Breast epithelium (tissue), 4 donors: ENCODE measurements around the gene YWHAH. TPM values are rescaled to one million over a fixed set of nuclear protein-coding genes. Genes with fewer than 3 reads are reported as not detected.
"Not testable (repeated sequence)": the region's sequence is repeated elsewhere in the genome, so short reads cannot be mapped to it uniquely, and the experiment has no call there.

Experiments used
- DNase-seq, 2 donors: peaks; one replicate each; pipeline ENCODE4 v3.0.0-alpha.2; 2019; ENCODE audit warnings: low spot score in 2 of 2
- H3K27ac ChIP-seq, 2 donors: fragments of 200-600 bp; sonication (generic) in 1 of 2; one replicate each; pipeline ENCODE4 v1.5.1; 2016 to 2019; ENCODE audit warnings: mild to moderate bottlenecking in 1 of 2
- H3K27me3 ChIP-seq, 2 donors: fragments of 200-600 bp; sonication (generic) in 1 of 2; one replicate each; pipeline versions ENCODE4 v1.5.1 to v1.6.0; 2017 to 2019; ENCODE audit warnings: control low read depth in 1 of 2, mild to moderate bottlenecking in 1 of 2
- H3K36me3 ChIP-seq: fragments of 200-600 bp; one replicate; pipeline ENCODE4 v1.5.1; 2019
- H3K4me1 ChIP-seq, 2 donors: fragments of 200-600 bp; sonication (generic); one replicate each; pipeline ENCODE4 v1.5.1; 2016 to 2019; ENCODE audit warnings: control low read depth in 1 of 2
- H3K4me3 ChIP-seq, 3 donors: fragments of 200-600 bp; sonication (generic); 1 replicate in 2 of 3; 2 replicates in 1 of 3; pipeline ENCODE4 v1.5.1; 2016 to 2019; ENCODE audit warnings: mild to moderate bottlenecking in 3 of 3, moderate library complexity in 2 of 3
- H3K9me3 ChIP-seq, 2 donors: fragments of 200-600 bp; sonication (generic) in 1 of 2; one replicate each; pipeline ENCODE4 v1.5.1; 2016 to 2019; ENCODE audit warnings: control low read depth in 1 of 2
- CTCF ChIP-seq, 3 donors: fragments of 450-650 bp; IDR thresholded peaks; one replicate each; pipeline ENCODE4 v1.5.1; 2016 to 2017; ENCODE audit warnings: antibody characterized with exemption in 3 of 3, mild to moderate bottlenecking in 3 of 3, moderate library complexity in 3 of 3
- POLR2A ChIP-seq: fragments of 450-650 bp; IDR thresholded peaks from one replicate; pipeline ENCODE4 v1.6.1; 2016; ENCODE audit warnings: antibody characterized with exemption, mild to moderate bottlenecking, moderate library complexity
- POLR2AphosphoS5 ChIP-seq, 3 donors: sonication (generic); formaldehyde crosslinking; IDR thresholded peaks; one replicate each; pipeline ENCODE4 v1.6.1; 2017; ENCODE audit warnings: antibody characterized with exemption in 3 of 3
- intact Hi-C: fragments of 100-400 bp; cut with DNase I; formaldehyde crosslinking; loops from one replicate; pipeline ENCODE4 v1.15.1; 2023; ENCODE audit warnings: low total_unique reads
- total RNA-seq, 3 donors: library from RNA; depleted of rRNA; stranded (reverse); fragments of >200 nt; gene quantifications; one replicate each; pipeline ENCODE4 v1.1.0, GENCODE V29; 2016

Gene YWHAH
- total RNA-seq, 3 donors from 2014 or later: 58.7 to 94.3 (median 85.9) TPM

- Histone ChIP-seq H3K27ac (no peak overlapping the region), H3K36me3 (no peaks in the 10 kb centered on the region), H3K27me3 (no peaks in the 10 kb centered on the region), H3K9me3 (no peaks in the 10 kb centered on the region), H3K4me3 (no peak overlapping the region), H3K4me1 (no peaks in the 10 kb centered on the region)
- DNase-seq: no peak
- no peak for TF ChIP-seq POLR2A
- TF ChIP-seq CTCF (IDR thresholded peaks at IDR 0.05): no peak
- no peak for TF ChIP-seq POLR2AphosphoS5 (IDR thresholded peaks at IDR 0.05)
- intact Hi-C loops: no loop called here
Observed at GRCh38 chr22:31980628-31981027, 36.3 kb downstream of the YWHAH start.

GRCh38 chr22:31981976-31982375, 37.6 kb downstream of the YWHAH start:
- H3K4me3 ChIP-seq, H3K27ac ChIP-seq, H3K36me3 ChIP-seq, DNase-seq, H3K9me3 ChIP-seq, H3K27me3 ChIP-seq, H3K4me1 ChIP-seq, intact Hi-C loops: not testable (repeated sequence)

- no peak for DNase-seq
Observed at GRCh38 chr22:31983911-31984656, 39.7 kb downstream of the YWHAH start.

GRCh38 chr22:31987218-31987617, 42.9 kb downstream of the YWHAH start:
- intact Hi-C loops: no loop called here
- no peaks in the 10 kb centered on the region for H3K4me1 ChIP-seq
- H3K9me3 ChIP-seq: no peaks in the 10 kb centered on the region
- no peaks in the 10 kb centered on the region for H3K36me3 ChIP-seq
- no peak for DNase-seq
- no peak for TF ChIP-seq POLR2AphosphoS5 (IDR thresholded peaks at IDR 0.05)
- no peak for TF ChIP-seq CTCF (IDR thresholded peaks at IDR 0.05)
- no peak for TF ChIP-seq POLR2A
- H3K27ac ChIP-seq: no peak overlapping the region
- H3K27me3 ChIP-seq: no peaks in the 10 kb centered on the region
- no peak overlapping the region for H3K4me3 ChIP-seq

More at GRCh38 chr22:31983911-31984656, 39.7 kb downstream of the YWHAH start:
- H3K4me1 ChIP-seq: no peaks in the 10 kb centered on the region
- no peaks in the 10 kb centered on the region for H3K27me3 ChIP-seq
- H3K27ac ChIP-seq: no peak overlapping the region
- intact Hi-C loops: no loop called here
- H3K4me3 ChIP-seq: no peak overlapping the region
- no peaks in the 10 kb centered on the region for H3K9me3 ChIP-seq
- no peaks in the 10 kb centered on the region for H3K36me3 ChIP-seq
- no peak for TF ChIP-seq CTCF (IDR thresholded peaks at IDR 0.05)
- no peak for TF ChIP-seq POLR2AphosphoS5 (IDR thresholded peaks at IDR 0.05)
- no peak for TF ChIP-seq POLR2A

- Histone ChIP-seq H3K9me3 (no peaks in the 10 kb centered on the region), H3K27ac (no peak overlapping the region), H3K27me3 (no peaks in the 10 kb centered on the region), H3K4me3 (no peak overlapping the region), H3K36me3 (no peaks in the 10 kb centered on the region), H3K4me1 (no peaks in the 10 kb centered on the region)
- intact Hi-C loops: no loop called here
- TF ChIP-seq CTCF (IDR thresholded peaks at IDR 0.05): no peak
- TF ChIP-seq POLR2AphosphoS5 (IDR thresholded peaks at IDR 0.05): no peak
- no peak for TF ChIP-seq POLR2A
- no peak for DNase-seq
Observed at GRCh38 chr22:31991102-31991839, 46.9 kb downstream of the YWHAH start.
